ENCODE measurements around the gene VAT1L.

The VAT1L gene

DNA sequence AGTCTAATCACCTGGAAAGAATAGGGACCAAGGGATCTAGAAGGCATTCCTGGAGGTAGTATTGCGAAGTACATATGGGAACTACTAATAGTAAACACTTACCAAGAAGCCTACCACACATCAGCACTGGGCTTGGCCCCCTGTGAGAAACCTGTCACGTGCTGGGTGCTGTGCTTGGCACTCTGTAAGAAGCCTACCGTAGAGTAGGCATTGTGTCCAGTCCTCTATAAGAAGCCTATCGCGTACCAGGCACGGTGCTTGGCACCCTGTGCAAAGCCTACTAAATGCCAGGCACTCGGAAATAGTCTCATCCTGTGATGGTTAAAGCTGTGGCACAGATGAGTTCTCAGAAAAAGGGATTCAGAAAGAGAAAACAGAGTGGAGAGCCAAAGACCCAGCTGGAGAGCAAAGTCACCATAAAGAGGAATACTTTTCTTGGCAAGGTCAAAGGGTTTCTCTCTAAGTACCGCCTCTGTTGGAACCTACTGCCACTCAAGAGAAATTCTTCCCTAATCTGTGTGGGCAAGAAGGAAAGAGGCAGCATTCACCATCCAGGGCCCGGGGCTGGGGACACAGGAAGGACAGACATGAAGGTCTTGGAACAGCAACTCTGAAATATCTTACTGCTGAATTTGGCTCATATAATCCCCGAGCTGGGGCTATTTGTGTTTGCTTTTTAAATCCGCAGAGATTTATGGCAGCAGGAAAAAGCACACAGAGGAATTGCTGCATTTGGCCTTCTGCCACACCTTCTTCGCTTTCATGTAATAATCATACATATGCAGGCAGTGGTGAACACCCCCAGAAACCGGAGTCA is 81.8 kb downstream of the VAT1L start:
- H3K27me3 ChIP-seq: no peaks in the 10 kb centered on the region
- DNase-seq: no peak
- H3K4me3 ChIP-seq (ENCODE audit: low read depth, low read length): no peak overlapping the region
- H3K4me1 ChIP-seq: no peaks in the 10 kb centered on the region
- TF ChIP-seq, protein P1, sequence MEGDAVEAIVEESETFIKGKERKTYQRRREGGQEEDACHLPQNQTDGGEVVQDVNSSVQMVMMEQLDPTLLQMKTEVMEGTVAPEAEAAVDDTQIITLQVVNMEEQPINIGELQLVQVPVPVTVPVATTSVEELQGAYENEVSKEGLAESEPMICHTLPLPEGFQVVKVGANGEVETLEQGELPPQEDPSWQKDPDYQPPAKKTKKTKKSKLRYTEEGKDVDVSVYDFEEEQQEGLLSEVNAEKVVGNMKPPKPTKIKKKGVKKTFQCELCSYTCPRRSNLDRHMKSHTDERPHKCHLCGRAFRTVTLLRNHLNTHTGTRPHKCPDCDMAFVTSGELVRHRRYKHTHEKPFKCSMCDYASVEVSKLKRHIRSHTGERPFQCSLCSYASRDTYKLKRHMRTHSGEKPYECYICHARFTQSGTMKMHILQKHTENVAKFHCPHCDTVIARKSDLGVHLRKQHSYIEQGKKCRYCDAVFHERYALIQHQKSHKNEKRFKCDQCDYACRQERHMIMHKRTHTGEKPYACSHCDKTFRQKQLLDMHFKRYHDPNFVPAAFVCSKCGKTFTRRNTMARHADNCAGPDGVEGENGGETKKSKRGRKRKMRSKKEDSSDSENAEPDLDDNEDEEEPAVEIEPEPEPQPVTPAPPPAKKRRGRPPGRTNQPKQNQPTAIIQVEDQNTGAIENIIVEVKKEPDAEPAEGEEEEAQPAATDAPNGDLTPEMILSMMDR (IDR thresholded peaks at IDR 0.05; ENCODE audit: low read depth, low read length): no peak
- H3K36me3 ChIP-seq: no peaks in the 10 kb centered on the region
- no peaks in the 10 kb centered on the region for H3K9me3 ChIP-seq

- no peaks in the 10 kb centered on the region for H3K4me1 ChIP-seq
- no peaks in the 10 kb centered on the region for H3K27me3 ChIP-seq
- H3K4me3 ChIP-seq (ENCODE audit: low read depth, low read length): no peak overlapping the region
- TF ChIP-seq, protein P1 (IDR thresholded peaks at IDR 0.05; ENCODE audit: low read depth, low read length): no peak
- no peaks in the 10 kb centered on the region for H3K9me3 ChIP-seq
- no peak for DNase-seq
- no peaks in the 10 kb centered on the region for H3K36me3 ChIP-seq
These were observed 83.6 kb downstream of the VAT1L start for GRCh38 chr16:77871932-77872331.

- H3K4me1 ChIP-seq: no peaks in the 10 kb centered on the region
- no peak overlapping the region for H3K4me3 ChIP-seq (ENCODE audit: low read depth, low read length)
- TF ChIP-seq, protein P1 (IDR thresholded peaks at IDR 0.05; ENCODE audit: low read depth, low read length): no peak
- no peaks in the 10 kb centered on the region for H3K27me3 ChIP-seq
- no peaks in the 10 kb centered on the region for H3K36me3 ChIP-seq
- no peaks in the 10 kb centered on the region for H3K9me3 ChIP-seq
- no peak for DNase-seq
These were observed 84.7 kb downstream of the VAT1L start for GRCh38 chr16:77873066-77873465.

- H3K9me3 ChIP-seq: no peaks in the 10 kb centered on the region
- TF ChIP-seq, protein P1 (IDR thresholded peaks at IDR 0.05; ENCODE audit: low read depth, low read length): no peak
These were observed 86.0 kb downstream of the VAT1L start for GRCh38 chr16:77874347-77874746.

GRCh38 chr16:77876776-77877175 is 88.4 kb downstream of the VAT1L start:
- Histone ChIP-seq H3K4me3 (ENCODE audit: low read depth, low read length) (no peak overlapping the region), H3K9me3 (no peaks in the 10 kb centered on the region; the same call in 1 of the 2 replicates), H3K27me3 (no peaks in the 10 kb centered on the region), H3K36me3 (no peaks in the 10 kb centered on the region), H3K4me1 (no peaks in the 10 kb centered on the region)
- no peak for DNase-seq
- TF ChIP-seq, protein P1 (IDR thresholded peaks at IDR 0.05; ENCODE audit: low read depth, low read length): no peak

More at GRCh38 chr16:77874347-77874746, 86.0 kb downstream of the VAT1L start:
- no peaks in the 10 kb centered on the region for H3K36me3 ChIP-seq
- DNase-seq: no peak
- H3K4me1 ChIP-seq: no peaks in the 10 kb centered on the region
- no peaks in the 10 kb centered on the region for H3K27me3 ChIP-seq
- no peak overlapping the region for H3K4me3 ChIP-seq (ENCODE audit: low read depth, low read length)

GRCh38 chr16:77877712-77878347 is 89.5 kb downstream of the VAT1L start:
- Histone ChIP-seq H3K4me3 (ENCODE audit: low read depth, low read length) (no peak overlapping the region), H3K4me1 (no peaks in the 10 kb centered on the region), H3K36me3 (no peaks in the 10 kb centered on the region), H3K9me3 (no peaks in the 10 kb centered on the region; the same call in 1 of the 2 replicates), H3K27me3 (no peaks in the 10 kb centered on the region)
- TF ChIP-seq, protein P1 (IDR thresholded peaks at IDR 0.05; ENCODE audit: low read depth, low read length): no peak
- DNase-seq: no peak

Measured in BE2C (cell line).